Tibial nerve (tissue), 4 donors: ENCODE measurements around the gene FAM124B.

Source experiments
- CTCF ChIP-seq, 5 experiments: fragments of 200-600 bp in 3 of 5; fragments of 450-650 bp in 2 of 5; sonication (generic) in 3 of 5; IDR thresholded peaks; one replicate each; pipeline ENCODE4 v1.5.1; 2016 to 2019; ENCODE audit warnings: antibody characterized with exemption in 5 of 5, mild to moderate bottlenecking in 3 of 5, moderate library complexity in 2 of 5
- EP300 ChIP-seq, 2 donors: sonication (generic); formaldehyde crosslinking; IDR thresholded peaks; one replicate each; pipeline ENCODE4 v1.6.1; 2017; ENCODE audit warnings: antibody characterized with exemption in 2 of 2, mild to moderate bottlenecking in 1 of 2
- POLR2A ChIP-seq, 2 donors: fragments of 450-650 bp; IDR thresholded peaks; one replicate each; pipeline ENCODE4 v1.6.1; 2017; ENCODE audit warnings: antibody characterized with exemption in 2 of 2, mild to moderate bottlenecking in 2 of 2, moderate library complexity in 2 of 2

DNA sequence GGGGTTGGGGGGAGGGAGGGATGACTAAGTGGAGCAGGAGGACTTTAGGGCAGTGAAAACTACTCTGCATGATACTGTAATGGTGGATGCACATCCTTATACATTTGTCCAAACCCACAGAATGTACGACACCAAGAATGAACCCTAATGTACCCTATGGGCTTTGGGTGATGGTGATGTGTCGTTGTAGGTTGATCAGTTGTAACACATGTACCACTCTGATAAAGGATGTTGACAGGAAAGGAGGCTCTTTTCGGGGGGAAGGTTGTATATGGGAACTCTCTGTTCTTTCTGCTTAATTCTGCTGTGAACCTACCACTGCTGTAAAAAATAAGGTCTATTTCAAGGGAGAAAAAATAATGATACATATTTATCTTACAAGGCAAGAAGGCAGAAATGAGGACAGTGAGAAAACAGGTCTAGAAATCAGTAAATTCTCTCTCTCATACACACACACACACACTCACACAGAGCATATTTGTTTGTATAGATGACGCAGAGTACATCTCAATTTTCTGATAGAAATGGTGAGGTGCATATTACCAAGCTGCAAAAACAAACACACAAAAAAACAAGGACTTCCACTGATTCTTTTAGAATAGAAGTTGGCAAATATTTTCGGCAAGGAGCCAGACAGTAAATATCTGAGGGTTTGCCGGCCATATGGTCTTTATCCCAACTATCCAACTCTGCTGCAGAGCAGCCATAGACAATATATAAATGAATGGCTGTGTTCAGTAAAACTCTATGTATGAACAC, 20.2 kb downstream of the FAM124B start:
- TF ChIP-seq CTCF (IDR thresholded peaks at IDR 0.05) (no peak), EP300 (IDR thresholded peaks at IDR 0.05) (no peak), POLR2A (IDR thresholded peaks at IDR 0.05) (no peak)
